K562 (cell line): ENCODE data around the gene SMPDL3B. TPM values are rescaled to one million over a fixed set of nuclear protein-coding genes. Genes with fewer than 3 reads are reported as not detected.

Source experiments
- ADNP ChIP-seq: fragments of 200-800 bp; sonication (Bioruptor generic); IDR thresholded peaks from 2 replicates; pipeline ENCODE4 v1.6.1; 2016; ENCODE audit warnings: missing genetic modification characterization, missing compliant biosample characterization
- CC2D1A ChIP-seq: fragments of 450-650 bp; IDR thresholded peaks from 2 replicates; pipeline ENCODE4 v1.6.1; 2017; ENCODE audit warnings: mild to moderate bottlenecking
- CEBPG ChIP-seq, 3 experiments: fragments of 200-800 bp in 1 of 3; sonication (Bioruptor generic) in 1 of 3; sonication (generic) in 1 of 3; formaldehyde crosslinking in 1 of 3; IDR thresholded peaks in 2 of 3; conservative IDR thresholded peaks in 1 of 3; 2 replicates each; pipeline versions ENCODE4 v1.6.1 to v1.8.0; 2016 to 2022; ENCODE audit warnings: missing compliant biosample characterization in 2 of 3, missing genetic modification characterization in 2 of 3, mild to moderate bottlenecking in 1 of 3, missing genetic modification reagents in 1 of 3
- CREB1 ChIP-seq, 2 experiments: sonication (generic) in 1 of 2; formaldehyde crosslinking in 1 of 2; IDR thresholded peaks; 2 replicates each; pipeline versions ENCODE4 v1.6.1 to v1.8.0; 2012 to 2022; ENCODE audit warnings: inconsistent platforms in 1 of 2, mild to moderate bottlenecking in 1 of 2, missing genetic modification reagents in 1 of 2, moderate library complexity in 1 of 2
- ESRRA ChIP-seq: fragments of 450-650 bp; IDR thresholded peaks from 2 replicates; pipeline ENCODE4 v1.6.1; 2014; ENCODE audit warnings: low read depth, mild to moderate bottlenecking, moderate library complexity, borderline replicate concordance
- ETV6 ChIP-seq, 3 experiments: fragments of 150-350 bp in 1 of 3; sonication (generic) in 1 of 3; formaldehyde crosslinking in 1 of 3; IDR thresholded peaks; 2 replicates each; pipeline versions ENCODE4 v1.6.1 to v1.8.0; 2014 to 2022; ENCODE audit warnings: borderline replicate concordance in 2 of 3, low read depth in 2 of 3, antibody characterized with exemption in 1 of 3, low read length in 1 of 3, mild to moderate bottlenecking in 1 of 3, missing genetic modification reagents in 1 of 3
- FOSL1 ChIP-seq: fragments of 200-800 bp; sonication (Bioruptor generic); conservative IDR thresholded peaks from 2 replicates; pipeline ENCODE4 v1.6.1; 2016; ENCODE audit warnings: missing genetic modification characterization, missing compliant biosample characterization
- JUN ChIP-seq, 2 experiments: sonication (generic) in 1 of 2; formaldehyde crosslinking in 1 of 2; IDR thresholded peaks; 2 replicates each; pipeline versions ENCODE4 v1.6.1 to v1.8.0; 2012 to 2022; ENCODE audit warnings: borderline replicate concordance in 2 of 2, mild to moderate bottlenecking in 2 of 2, improper control_type of control experiment in 1 of 2, low read depth in 1 of 2, low read length in 1 of 2, missing genetic modification reagents in 1 of 2
- KAT2B ChIP-seq: IDR thresholded peaks from one replicate; pipeline ENCODE4 v1.6.1; 2012; ENCODE audit warnings: low read depth, mild to moderate bottlenecking, control low read depth, inconsistent platforms, low read length, moderate library complexity
- KAT8 ChIP-seq: fragments of 450-650 bp; IDR thresholded peaks from 2 replicates; pipeline ENCODE4 v1.6.1; 2016; ENCODE audit warnings: low read depth, mild to moderate bottlenecking
- MAFG ChIP-seq: fragments of 450-650 bp; conservative IDR thresholded peaks from 2 replicates; pipeline ENCODE4 v1.6.1; 2016; ENCODE audit warnings: missing genetic modification characterization, missing compliant biosample characterization
- MXI1 ChIP-seq: IDR thresholded peaks from 2 replicates; pipeline ENCODE4 v1.6.1; 2011; ENCODE audit warnings: low read depth, mild to moderate bottlenecking, improper control_type of control experiment, low read length
- POLR3A ChIP-seq: IDR thresholded peaks from 2 replicates; pipeline ENCODE4 v1.6.1; 2011; ENCODE audit warnings: borderline replicate concordance, mild to moderate bottlenecking, moderate library complexity; ENCODE audit not compliant: insufficient read length, insufficient read depth; ENCODE audit errors: extremely low read depth
- REST ChIP-seq, 2 experiments: fragments of 450-650 bp; formaldehyde crosslinking in 1 of 2; IDR thresholded peaks; 2 replicates each; pipeline versions ENCODE4 v1.4.0 to v1.6.1; 2014 to 2020; ENCODE audit warnings: mild to moderate bottlenecking in 2 of 2, borderline replicate concordance in 1 of 2, low read depth in 1 of 2
- SETDB1 ChIP-seq: IDR thresholded peaks from one replicate; pipeline ENCODE4 v1.6.1; 2012; ENCODE audit warnings: low read length, control low read depth, inconsistent platforms
- SMARCE1 ChIP-seq: fragments of 450-650 bp; IDR thresholded peaks from 2 replicates; pipeline ENCODE4 v1.7.1; 2016; ENCODE audit warnings: mild to moderate bottlenecking
- TSC22D4 ChIP-seq: fragments of 450-650 bp; IDR thresholded peaks from 2 replicates; pipeline ENCODE4 v1.6.1; 2016; ENCODE audit warnings: missing genetic modification characterization, missing biosample characterization, control low read depth
- ZNF174 ChIP-seq: fragments of 250-450 bp; sonication (Bioruptor Pico); IDR thresholded peaks from 2 replicates; pipeline ENCODE4 v1.4.0; 2020; ENCODE audit warnings: mild to moderate bottlenecking
- polyA plus RNA-seq, 8 experiments: library from polyadenylated mRNA; depleted of rRNA in 4 of 8; stranded (reverse) in 5 of 8; unstranded in 3 of 8; fragments of >200 nt; fragmentation: Nextera tagmentation in 2 of 8; fragmentation: Illumina TruSeq in 1 of 8; extraction: Ambion mirVana in 2 of 8; extraction: Trizol in 1 of 8; gene quantifications; 2 replicates each; pipeline versions ENCODE4 v1.2.1 to v1.2.3, GENCODE V29; 2011 to 2014; ENCODE audit warnings: inconsistent platforms in 1 of 8, missing spikeins in 1 of 8
- total RNA-seq, 7 experiments: library from RNA; depleted of rRNA in 6 of 7; stranded (reverse); fragments of >200 nt in 6 of 7; fragmentation: Illumina TruSeq in 2 of 7; extraction: Trizol in 2 of 7; gene quantifications; 2 replicates each; pipeline versions ENCODE4 v1.2.1 to v1.2.3, GENCODE V29; 2011 to 2021; ENCODE audit warnings: low replicate concordance in 1 of 7

The SMPDL3B gene
- total and polyA plus RNA-seq, 9 of the 15 experiments (the other 6 are each of a cell fraction or from before 2014, with no cell fraction given): 0.07 to 1.2 (median 0.73) TPM

DNA sequence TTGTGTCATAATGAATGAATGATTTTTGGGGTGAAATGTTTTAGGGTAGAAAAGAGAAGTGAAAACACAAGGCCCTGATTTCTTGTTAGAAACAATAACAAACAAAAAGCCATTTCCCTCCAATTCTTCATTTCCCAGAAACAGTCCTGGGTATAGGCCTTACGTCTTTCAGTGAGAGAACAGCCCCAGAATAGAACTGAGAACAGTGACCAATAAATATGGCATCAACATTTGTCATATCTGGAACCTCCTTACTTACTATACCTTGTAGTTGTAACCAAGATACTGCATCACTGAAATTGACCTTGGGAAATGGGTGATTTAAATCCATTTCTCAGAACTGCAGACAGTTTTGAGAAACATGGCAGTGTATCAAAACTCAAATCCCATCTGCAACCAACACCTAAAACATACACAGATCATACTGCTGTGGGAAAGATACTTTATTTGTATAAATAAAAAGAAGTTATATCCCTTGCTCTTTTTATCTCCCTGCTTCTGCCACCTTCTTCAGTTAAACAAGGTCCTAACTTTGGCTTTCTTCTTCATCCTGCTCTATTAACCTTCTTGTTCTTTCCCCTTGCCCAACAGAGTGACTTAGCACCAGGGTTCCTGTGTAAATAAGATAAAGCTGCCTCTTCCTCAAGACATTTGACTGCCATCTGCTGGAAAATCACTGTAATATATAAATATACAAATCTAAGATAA, 44.5 kb downstream of the SMPDL3B start (continued):
- TF ChIP-seq MXI1 (peak; percentile 39; the same call in 1 of the 2 replicates), CREB1 (IDR thresholded peaks at IDR 0.05) (0 out of 2 replicates have a peak, but pooled peaks have one; percentile 29), CREB1 (CRISPR knock-in tag; IDR thresholded peaks at IDR 0.05) (no peak), CC2D1A (peak; percentile 91), ZNF174 (CRISPR knock-in tag) (no peak), ADNP (tag) (0 out of 2 replicates have a peak, but pooled peaks have one; percentile 25), KAT2B (no peak), CEBPG (CRISPR knock-in tag; IDR thresholded peaks at IDR 0.05) (peak; percentile 87), CEBPG (tag; conservative IDR thresholded peaks at IDR 0.05 in 1 of 2, IDR thresholded peaks at IDR 0.05 in 1 of 2) (peak; percentile 88 to 93), JUN (IDR thresholded peaks at IDR 0.05; ENCODE audit: borderline replicate concordance, low read depth, low read length) (peak; percentile 48; the same call in 1 of the 2 replicates), JUN (CRISPR knock-in tag; IDR thresholded peaks at IDR 0.05; ENCODE audit: borderline replicate concordance) (no peak), KAT8 (no peak), POLR3A (no peak), ESRRA (peak; percentile 84), ETV6 (IDR thresholded peaks at IDR 0.05; ENCODE audit: borderline replicate concordance in 1 of 2, low read depth in 2 of 2, low read length in 1 of 2) (no peak; a peak in 1 of 4 replicates), ETV6 (CRISPR knock-in tag; IDR thresholded peaks at IDR 0.05; ENCODE audit: borderline replicate concordance) (no peak), SMARCE1 (peak; percentile 95), FOSL1 (tag) (peak; percentile 62), TSC22D4 (tag) (no peak), MAFG (tag) (peak; percentile 91), SETDB1 (no peak), REST (IDR thresholded peaks at IDR 0.05; ENCODE audit: borderline replicate concordance) (peak; percentile 89; the same call in 1 of the 2 replicates), REST (CRISPR knock-in tag; IDR thresholded peaks at IDR 0.05; ENCODE audit: low read depth) (no peak; the same call in 1 of the 2 replicates)
